ENCODE results near the gene CD101.

GRCh38 chr1:117037802-117038201, 36.2 kb downstream of the CD101 start:
- TF ChIP-seq, protein P1, sequence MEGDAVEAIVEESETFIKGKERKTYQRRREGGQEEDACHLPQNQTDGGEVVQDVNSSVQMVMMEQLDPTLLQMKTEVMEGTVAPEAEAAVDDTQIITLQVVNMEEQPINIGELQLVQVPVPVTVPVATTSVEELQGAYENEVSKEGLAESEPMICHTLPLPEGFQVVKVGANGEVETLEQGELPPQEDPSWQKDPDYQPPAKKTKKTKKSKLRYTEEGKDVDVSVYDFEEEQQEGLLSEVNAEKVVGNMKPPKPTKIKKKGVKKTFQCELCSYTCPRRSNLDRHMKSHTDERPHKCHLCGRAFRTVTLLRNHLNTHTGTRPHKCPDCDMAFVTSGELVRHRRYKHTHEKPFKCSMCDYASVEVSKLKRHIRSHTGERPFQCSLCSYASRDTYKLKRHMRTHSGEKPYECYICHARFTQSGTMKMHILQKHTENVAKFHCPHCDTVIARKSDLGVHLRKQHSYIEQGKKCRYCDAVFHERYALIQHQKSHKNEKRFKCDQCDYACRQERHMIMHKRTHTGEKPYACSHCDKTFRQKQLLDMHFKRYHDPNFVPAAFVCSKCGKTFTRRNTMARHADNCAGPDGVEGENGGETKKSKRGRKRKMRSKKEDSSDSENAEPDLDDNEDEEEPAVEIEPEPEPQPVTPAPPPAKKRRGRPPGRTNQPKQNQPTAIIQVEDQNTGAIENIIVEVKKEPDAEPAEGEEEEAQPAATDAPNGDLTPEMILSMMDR (IDR thresholded peaks at IDR 0.05), result no peak
- TF ChIP-seq POLR2A (IDR thresholded peaks at IDR 0.05), result no peak
- TF ChIP-seq POLR2AphosphoS5 (IDR thresholded peaks at IDR 0.05), result no peak
